ENCODE results near the gene CA10.

Gene CA10

DNA sequence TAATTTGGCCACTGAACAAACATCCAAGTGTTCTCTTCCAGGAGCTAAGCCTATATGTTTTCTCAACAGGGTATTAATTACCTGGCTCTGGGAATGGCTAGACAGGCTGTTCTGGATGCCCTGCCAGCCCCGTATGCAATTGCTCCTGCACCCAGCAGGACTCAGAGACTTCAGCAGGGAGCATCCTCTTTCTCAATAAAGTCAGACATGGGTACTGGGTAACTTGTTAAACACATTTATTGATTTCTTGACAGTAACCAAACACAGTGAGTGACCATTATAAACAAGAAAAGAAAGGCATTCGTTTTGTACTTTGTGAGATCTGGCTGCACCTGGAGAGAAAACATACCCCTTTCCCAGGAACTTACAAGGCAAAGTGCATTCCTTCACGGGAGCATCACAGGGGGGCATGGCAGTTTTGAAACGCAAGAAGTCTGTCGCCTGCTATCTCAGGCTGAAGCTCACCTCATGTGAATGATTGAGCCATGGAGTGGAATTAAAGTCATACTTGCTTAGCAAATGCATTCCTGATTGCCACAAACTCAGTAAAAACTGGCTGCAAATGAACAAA, 528.3 kb downstream of the CA10 start:
- no peak for FAIRE-seq

DNA sequence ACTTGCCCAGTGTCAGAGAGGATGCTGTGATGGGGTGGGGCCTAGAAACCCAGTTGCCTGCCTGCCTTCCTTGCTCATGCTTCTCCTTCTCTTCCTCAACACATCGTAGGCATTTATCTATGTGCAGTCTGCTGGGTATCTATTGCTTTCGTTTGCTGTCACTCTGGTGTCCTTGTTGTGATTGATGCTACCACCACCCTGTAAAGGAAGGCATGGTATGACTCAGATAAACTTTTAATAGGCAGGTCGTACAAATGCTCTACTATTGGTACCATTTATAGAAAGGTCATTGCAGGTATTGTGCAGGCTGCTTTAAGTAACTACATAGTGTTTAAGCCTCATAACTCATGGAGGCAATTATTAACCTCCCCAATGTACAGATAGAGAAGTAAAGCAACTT, 529.3 kb downstream of the CA10 start:
- no peak for FAIRE-seq

DNA sequence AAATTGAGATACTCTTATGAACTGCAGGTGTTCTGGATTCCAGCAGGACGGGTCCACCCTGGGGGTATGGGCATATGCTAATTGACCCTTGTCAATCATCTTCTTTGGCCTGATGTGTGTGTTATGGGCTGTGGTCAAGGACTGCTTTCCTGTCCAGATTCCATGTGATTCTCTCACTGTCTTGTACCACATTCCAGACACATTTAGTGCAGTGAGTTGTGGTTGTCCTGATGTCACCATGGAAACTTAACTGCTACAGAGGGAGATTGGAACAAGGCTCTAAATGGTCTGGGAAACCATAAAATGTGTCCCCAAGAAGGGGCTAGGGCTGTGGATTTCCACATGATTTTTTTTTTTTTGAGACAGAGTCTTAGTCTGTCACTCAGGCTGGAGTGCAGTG, 530.7 kb downstream of the CA10 start:
- no peak for FAIRE-seq

- FAIRE-seq: no peak
These were observed 540.0 kb downstream of the CA10 start for GRCh38 chr17:51618476-51618875.

DNA sequence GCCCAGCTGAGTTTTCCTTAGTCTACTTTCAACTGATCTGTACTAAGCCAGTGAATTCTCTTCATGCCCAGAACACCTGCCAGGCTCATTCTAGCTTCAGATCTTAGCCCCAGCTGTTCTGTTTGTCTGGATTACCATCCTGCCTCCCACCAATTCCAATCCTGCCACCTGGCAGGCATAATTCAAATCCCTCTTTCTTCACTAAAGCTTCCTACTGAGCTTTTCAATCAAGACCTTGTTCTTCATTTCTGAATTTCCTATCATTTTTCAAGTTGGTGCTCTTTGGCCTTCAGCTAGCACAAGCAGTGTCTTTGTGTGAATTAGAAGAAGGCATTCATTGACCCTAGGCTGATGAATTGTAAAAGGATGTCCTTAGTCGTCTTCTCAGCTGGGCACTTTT, 540.5 kb downstream of the CA10 start:
- FAIRE-seq: no peak

DNA sequence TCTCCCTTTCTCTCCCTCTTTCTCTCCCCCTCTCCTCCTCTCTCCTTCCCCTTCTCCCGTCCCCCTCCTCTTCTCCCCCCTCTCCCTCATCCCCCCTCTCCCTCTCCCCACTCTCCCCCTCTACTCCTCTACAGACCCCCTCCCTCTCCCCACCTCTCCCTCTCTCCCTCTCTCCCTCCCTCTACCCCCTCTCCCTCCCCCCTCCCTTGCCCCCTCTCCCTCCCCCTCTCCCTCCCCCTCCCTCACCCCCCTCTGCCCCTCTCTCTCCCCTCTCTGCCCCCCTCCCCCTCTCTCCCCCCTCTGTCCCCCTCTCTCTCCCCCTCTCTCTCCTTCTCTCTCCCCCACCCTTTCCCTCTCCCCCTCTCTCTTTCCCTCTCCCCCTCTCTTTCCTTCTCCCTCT, 545.3 kb downstream of the CA10 start:
- no peak for FAIRE-seq

GRCh38 chr17:51612692-51613091, 545.8 kb downstream of the CA10 start:
- no peak for FAIRE-seq

- no peak for FAIRE-seq
These were observed 546.9 kb downstream of the CA10 start for GRCh38 chr17:51611585-51611984.

- no peak for FAIRE-seq
These were observed 547.7 kb downstream of the CA10 start for GRCh38 chr17:51610834-51611233.

GRCh38 chr17:51610155-51610554, 548.4 kb downstream of the CA10 start:
- FAIRE-seq: no peak

GRCh38 chr17:51608251-51608933, 550.1 kb downstream of the CA10 start:
- FAIRE-seq: no peak

DNA sequence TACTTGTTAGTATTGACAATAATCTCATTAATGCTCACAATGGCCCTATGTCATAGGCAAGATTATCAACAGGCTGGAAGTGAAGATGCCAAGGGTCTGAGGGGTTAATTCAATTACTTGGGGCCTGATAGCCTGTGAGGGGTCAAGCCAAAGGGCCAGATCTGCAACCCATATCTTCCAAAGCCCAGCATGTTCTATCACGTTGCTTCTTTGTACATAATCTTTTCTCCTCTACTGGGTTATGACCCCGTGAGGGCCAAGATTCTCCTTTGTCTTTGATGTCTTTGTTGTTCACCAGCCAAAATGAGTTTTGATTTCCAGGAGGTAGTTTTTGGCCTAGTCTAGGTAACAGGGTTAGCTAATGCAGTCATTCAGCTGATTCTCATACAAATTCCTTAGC, 551.0 kb downstream of the CA10 start:
- FAIRE-seq: no peak

DNA sequence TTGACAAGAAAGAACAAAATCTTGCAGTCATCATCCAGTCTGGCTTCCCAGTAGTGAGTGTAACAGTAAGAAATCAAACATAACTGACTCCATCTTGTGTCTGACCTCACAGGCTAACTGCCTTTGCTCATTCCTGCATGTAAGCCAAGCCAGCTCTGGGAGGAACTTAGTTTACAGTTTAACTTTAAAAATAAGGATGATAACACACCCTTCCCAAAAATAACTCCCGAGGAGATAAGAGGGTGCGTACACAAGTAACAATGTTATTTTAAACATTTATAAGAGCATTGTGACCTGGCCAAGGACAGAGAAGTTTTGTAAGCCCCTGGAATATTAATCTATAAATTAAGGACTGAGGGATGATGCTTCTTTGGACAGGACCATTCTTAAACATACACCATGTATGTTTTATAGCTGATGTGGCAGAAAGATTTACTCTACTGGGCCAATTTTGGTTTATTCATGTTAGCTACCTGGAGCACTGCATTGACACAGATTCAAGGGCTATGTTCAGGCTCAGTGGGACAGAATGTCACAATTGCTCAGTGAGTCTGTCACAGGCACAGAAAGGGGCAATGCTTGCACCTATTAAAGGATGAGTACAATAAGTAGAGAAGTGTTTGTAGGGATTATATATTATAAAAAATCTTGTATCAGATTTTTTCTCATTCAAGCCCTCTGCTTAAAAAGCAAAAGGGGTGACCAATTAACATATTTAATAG, 554.1 kb downstream of the CA10 start:
- FAIRE-seq: no peak

DNA sequence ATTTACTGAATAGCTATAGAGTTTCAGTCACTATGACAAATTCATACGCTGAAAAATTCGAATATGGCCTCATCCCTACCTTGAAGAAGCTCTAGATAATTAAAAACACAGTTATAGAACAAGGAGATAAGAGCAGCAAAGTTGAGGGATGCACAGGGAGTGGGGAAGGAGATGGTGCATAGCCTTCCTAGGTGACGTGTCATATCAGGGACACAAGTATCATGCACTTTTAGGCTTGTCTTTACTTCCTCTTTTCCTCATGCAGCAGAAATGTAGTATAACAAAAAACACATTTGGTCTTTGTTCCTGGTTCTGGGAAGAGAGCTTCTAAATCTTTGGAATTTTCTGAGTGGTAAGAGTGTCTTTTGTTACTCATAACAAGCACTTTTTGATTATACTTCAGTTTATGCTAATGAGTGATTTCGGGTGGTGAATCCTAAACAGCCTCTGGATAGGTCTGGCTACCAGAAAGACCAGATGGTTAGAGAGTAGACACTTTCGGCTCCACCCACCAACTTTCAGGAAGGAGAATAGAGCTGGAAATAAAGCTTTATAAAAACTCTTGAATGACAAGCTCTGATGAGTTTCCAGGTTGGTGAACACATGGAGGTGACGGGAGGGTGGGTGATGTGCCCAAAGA, 556.8 kb downstream of the CA10 start:
- no peak for FAIRE-seq

DNA sequence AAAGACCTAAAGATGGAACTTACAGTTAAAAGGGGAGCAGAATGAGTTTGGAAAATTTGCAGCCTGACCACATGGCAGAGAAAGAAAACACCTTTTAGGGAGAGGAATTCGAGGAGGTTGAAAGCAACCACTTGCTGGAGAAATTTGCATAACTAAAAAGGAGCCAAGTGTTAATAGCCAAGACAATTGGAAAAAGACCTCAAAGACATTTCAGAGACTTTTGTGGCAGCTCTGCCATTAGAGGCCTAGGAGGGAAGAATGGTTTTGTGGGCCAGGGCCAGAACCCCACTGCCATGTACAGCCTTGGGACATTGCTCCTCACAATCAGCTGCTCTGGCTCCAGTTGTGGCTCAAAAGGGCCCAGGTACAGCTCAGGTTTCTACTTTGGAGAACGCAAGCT, 559.7 kb downstream of the CA10 start:
- no peak for FAIRE-seq

DNA sequence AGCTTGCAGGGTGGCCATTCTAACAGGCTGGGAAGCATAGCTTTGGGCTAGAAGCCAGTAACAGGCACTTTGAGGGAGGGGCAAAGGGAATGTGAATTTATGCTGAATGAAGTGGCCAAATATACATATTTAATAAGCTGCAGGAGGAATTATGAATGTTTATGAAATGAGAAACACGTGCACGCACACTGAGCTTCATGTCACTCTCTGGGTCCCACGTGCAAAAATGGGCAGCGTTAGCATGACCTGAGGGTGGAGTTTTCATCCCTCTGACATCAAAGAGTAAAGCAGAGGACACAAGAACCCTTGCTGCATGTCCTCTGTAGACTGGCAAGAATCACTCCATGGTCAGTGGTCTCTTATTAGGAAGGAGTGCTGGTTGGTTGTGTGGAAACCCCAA, 561.2 kb downstream of the CA10 start:
- no peak for FAIRE-seq

- FAIRE-seq: no peak
These were observed 562.6 kb downstream of the CA10 start for GRCh38 chr17:51595826-51596398.

- FAIRE-seq: no peak
These were observed 568.4 kb downstream of the CA10 start for GRCh38 chr17:51590071-51590656.

- no peak for FAIRE-seq
These were observed 570.5 kb downstream of the CA10 start for GRCh38 chr17:51588063-51588462.

DNA sequence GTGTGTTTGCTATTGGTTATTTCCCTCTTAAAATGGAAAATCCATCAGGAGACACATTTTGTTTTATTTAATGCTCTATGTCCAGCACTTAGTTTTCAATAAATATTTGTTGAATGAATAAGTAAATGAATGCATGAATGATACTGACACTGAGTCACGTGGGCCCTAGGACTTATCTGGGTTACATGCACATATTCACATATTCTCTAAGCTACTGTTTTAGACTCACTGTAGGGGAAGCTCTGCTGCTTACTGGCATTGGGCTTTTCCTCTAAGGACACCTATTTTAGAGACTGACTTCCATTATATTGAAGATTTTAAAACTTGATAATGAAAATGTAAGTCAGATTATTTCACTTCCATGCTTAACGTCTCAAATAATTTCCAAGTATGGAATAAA, 571.0 kb downstream of the CA10 start:
- no peak for FAIRE-seq

DNA sequence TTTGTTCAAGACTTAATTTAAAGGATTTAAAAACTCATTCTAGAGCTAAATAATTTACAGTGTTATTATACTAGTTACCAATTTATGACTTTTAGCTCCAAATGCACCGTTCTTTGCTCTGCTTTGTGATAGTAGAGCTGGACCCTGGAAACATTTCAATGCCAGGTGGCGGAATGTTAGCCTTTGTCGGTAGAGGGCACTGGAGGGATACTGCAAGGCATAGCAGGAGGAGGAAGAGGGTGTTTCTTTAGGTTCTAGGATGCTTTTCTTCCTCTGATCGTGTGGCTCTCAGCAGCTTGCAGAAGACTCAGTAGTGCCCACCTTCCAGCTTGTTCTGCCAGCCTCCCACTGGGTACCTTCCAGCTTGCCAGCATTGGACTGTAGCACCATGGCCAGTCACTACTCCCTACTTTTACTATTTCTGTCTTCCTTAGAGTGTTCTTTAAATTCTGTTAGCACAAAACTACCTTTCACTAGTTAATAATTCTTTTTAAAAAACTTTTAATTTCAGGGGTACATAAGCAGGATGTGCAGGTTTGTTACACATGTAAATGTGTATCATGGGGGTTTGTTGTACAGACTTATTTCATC, 572.9 kb downstream of the CA10 start:
- FAIRE-seq: no peak

- FAIRE-seq: no peak
These were observed 577.6 kb downstream of the CA10 start for GRCh38 chr17:51580869-51581268.

Measured in islet of Langerhans (tissue), 1 donor.